Measurements from ENCODE around the gene RHD. TPM values are rescaled to one million over a fixed set of nuclear protein-coding genes. Genes with fewer than 3 reads are reported as not detected.
A peak's percentile ranks its signal among the peaks of the same experiment; 100 is the strongest.
"Not testable (repeated sequence)": the region's sequence is repeated elsewhere in the genome, so short reads cannot be mapped to it uniquely, and the experiment has no call there.

The RHD gene
- total and polyA plus RNA-seq, 12 donors: 0.05 to 0.94 (median 0.23) TPM; not detected in 7

- H3K36me3 ChIP-seq (replicated peaks in 1 of 2): no peaks in the 10 kb centered on the region
- DNase-seq: peak in 1 of 7 donors; percentile 37
- no peak for TF ChIP-seq CTCF (IDR thresholded peaks at IDR 0.05)
- no peak for TF ChIP-seq POLR2A (IDR thresholded peaks at IDR 0.05)
- H3K9me3 ChIP-seq (replicated peaks in 1 of 3): no peaks in the 10 kb centered on the region
- no peak overlapping the region for H3K27ac ChIP-seq
- H3K27me3 ChIP-seq: no peaks in the 10 kb centered on the region
- intact Hi-C loops (cut with DNase I): no loop called here
- no peaks in the 10 kb centered on the region for H3K4me1 ChIP-seq (replicated peaks in 1 of 2)
- no peak overlapping the region for H3K4me3 ChIP-seq
- WGBS, 4 donors: 66 to 91% (median 89%) methylated on average over 4 of the region's 4 CpGs
Measured at GRCh38 chr1:25369241-25369640, 96.9 kb downstream of the RHD start.

- DNase-seq: peak in 1 of 7 donors; percentile 16
- intact Hi-C loops (cut with DNase I); H3K9me3 ChIP-seq (replicated peaks in 1 of 3); H3K27me3 ChIP-seq; H3K27ac ChIP-seq; H3K4me3 ChIP-seq; H3K4me1 ChIP-seq (replicated peaks in 1 of 2); H3K36me3 ChIP-seq (replicated peaks in 1 of 2): not testable (repeated sequence)
- WGBS, 4 donors: 83 to 92% (median 87%) methylated on average over 10 to 12 of the region's 12 CpGs
Measured at GRCh38 chr1:25369691-25370271, 97.5 kb downstream of the RHD start.

- H3K9me3 ChIP-seq (replicated peaks in 1 of 3); H3K36me3 ChIP-seq (replicated peaks in 1 of 2); H3K4me3 ChIP-seq; H3K4me1 ChIP-seq (replicated peaks in 1 of 2); intact Hi-C loops (cut with DNase I); H3K27me3 ChIP-seq: not testable (repeated sequence)
- WGBS, 4 donors: 35 to 53% (median 48%) methylated on average over 7 of the region's 7 CpGs
- H3K27ac ChIP-seq: peak overlapping the region in 3 of 5 donors; percentile 20 to 60 (median 55)
- peak in 5 of 7 donors; percentile 45 to 69 (median 65) for DNase-seq
Measured at GRCh38 chr1:25371757-25372156, 99.4 kb downstream of the RHD start.

GRCh38 chr1:25378367-25378766 is 106.1 kb downstream of the RHD start:
- H3K27me3 ChIP-seq; H3K27ac ChIP-seq; H3K9me3 ChIP-seq (replicated peaks in 1 of 3); H3K4me1 ChIP-seq (replicated peaks in 1 of 2); H3K4me3 ChIP-seq; intact Hi-C loops (cut with DNase I); H3K36me3 ChIP-seq (replicated peaks in 1 of 2): not testable (repeated sequence)
- 81 to 96% (median 84%) methylated on average over 3 of the region's 3 CpGs for WGBS, 4 donors
- peak in 1 of 7 donors; percentile 10 for DNase-seq

Other genes starting within 250 kb of the RHD start
- 10 to 100 TPM; 34.8 to 71.8 (median 53.8) TPM for gene SYF2, start 40.0 kb upstream of the RHD start, total RNA-seq
- 10 to 100 TPM; 72.4 to 86.3 (median 76.2) TPM for gene SYF2, start 40.0 kb upstream of the RHD start, polyA plus RNA-seq
- gene RSRP1, start 25.1 kb upstream of the RHD start, total RNA-seq: 100 to 1,000 TPM in 6 of 9 donors, 10 to 100 TPM in 3; 22.8 to 165 (median 104) TPM
- 100 to 1,000 TPM in 2 of 3 donors, 10 to 100 TPM in 1; 79.8 to 663 (median 292) TPM for gene RSRP1, start 25.1 kb upstream of the RHD start, polyA plus RNA-seq
- 100 to 1,000 TPM in 8 of 9 donors, 10 to 100 TPM in 1; 85.2 to 230 (median 154) TPM for gene TMEM50A, start 65.8 kb downstream of the RHD start, total RNA-seq
- 100 to 1,000 TPM in 2 of 3 donors, 10 to 100 TPM in 1; 77.5 to 177 (median 154) TPM for gene TMEM50A, start 65.8 kb downstream of the RHD start, polyA plus RNA-seq
- 1 to 10 TPM in 4 of 9 donors, under 1 TPM in 1, not detected in 4; 0.61 to 4.0 (median 1.1) TPM for gene RHCE, start 148.3 kb downstream of the RHD start, total RNA-seq
- under 1 TPM in 2 of 3 donors, not detected in 1; 0.59 to 0.71 TPM for gene RHCE, start 148.3 kb downstream of the RHD start, polyA plus RNA-seq
- 10 to 100 TPM; 25.2 to 48.4 (median 30.7) TPM for gene MACO1, start 158.4 kb downstream of the RHD start, total RNA-seq
- gene MACO1, start 158.4 kb downstream of the RHD start, polyA plus RNA-seq: 10 to 100 TPM; 15.1 to 45.4 (median 20.7) TPM

Measured in adrenal gland (tissue), 12 donors.